Dedifferentiated amniotic fluid mesenchymal stem cell (primary cell): ENCODE data around the gene WASL.
"Not testable (repeated sequence)": the region's sequence is repeated elsewhere in the genome, so short reads cannot be mapped to it uniquely, and the experiment has no call there.

Source experiments
- DNase-seq: peaks from one replicate; pipeline ENCODE4 v3.0.0-alpha.2; 2016; ENCODE audit errors: extremely low spot score

The WASL gene

GRCh38 chr7:123660514-123661354, 88.1 kb downstream of the WASL start:
- no peak for DNase-seq

DNA sequence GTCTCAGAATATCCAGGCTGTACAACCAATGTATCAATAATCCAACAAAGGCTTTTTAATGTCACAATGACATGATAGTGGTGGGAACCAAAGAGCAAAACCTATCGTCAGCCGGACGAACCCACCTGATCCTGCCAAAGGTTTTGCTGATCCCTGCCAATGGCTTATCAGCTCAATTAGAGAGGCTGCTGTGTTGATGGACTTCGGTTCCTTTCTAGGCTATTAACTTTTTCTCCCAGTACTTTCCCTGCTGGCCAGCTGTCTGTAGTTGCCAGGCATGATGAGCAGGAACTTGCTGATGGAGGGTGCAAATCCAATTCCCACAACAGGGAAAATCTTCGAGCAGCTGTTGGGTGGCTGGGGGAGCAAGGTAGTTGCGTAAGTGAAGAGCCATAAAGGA, 90.8 kb downstream of the WASL start:
- no peak for DNase-seq

DNA sequence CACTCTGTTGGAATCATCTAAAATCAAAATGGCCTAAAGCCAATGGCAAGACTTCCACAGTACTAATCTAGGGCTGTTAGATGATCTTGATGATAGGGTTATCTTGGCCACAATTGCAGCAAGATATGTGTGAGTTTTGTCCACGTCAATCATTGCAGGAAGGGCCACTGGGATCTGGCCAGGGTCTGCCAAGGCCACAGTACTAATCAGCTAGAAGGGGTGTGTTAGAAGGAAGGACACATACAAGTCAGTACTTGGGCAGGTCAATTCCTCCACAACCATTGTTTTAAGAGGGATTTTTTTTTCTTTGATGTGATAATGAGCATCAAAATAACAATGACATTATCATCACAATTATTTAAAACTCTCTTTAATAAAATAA, 91.5 kb downstream of the WASL start:
- no peak for DNase-seq

GRCh38 chr7:123656544-123657303, 92.1 kb downstream of the WASL start:
- DNase-seq, result no peak

DNA sequence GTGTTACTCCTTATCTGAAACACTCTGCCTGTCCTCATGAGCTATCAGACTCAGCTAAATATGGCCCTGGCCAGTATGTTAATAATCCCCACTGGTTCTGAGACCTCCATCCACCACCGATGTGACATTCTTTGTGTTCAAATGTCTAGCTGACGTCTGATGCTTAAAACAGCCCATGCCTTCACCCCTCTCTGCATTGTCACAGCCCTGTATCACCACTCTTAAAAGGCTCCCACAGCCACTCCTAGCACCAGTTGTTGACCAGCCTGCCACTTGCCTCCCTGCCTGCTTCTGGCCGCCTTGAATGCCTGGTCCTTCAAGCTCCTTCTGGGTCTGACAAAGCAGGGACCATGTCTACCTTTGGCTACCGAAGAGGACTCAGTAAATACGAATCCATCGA, 93.2 kb downstream of the WASL start, which contains the start of gene LMOD2:
LMOD2 (plus strand) TSS at position 253 of the 400 bp plus-strand sequence; CDS start at position 351, 98 bp downstream.
- no peak for DNase-seq

DNA sequence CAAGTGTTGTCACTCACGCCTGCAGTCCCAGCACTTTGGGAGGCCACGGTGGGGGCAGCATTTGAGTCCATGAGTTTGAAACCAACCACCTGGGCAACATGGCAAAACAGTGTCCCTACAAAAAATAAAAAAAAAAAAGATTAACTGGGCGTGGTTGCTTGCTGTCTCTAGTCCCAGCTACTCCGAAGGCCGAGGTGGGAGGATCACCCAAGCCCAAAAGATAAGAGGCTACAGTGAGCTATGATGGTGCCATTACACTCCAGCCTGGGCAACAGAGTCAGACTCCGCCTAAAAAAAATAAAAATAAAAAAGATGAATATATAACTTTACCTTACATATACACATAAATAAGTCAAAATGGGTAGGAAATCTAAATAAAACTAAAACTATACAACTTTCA, 95.6 kb downstream of the WASL start:
- no peak for DNase-seq

DNA sequence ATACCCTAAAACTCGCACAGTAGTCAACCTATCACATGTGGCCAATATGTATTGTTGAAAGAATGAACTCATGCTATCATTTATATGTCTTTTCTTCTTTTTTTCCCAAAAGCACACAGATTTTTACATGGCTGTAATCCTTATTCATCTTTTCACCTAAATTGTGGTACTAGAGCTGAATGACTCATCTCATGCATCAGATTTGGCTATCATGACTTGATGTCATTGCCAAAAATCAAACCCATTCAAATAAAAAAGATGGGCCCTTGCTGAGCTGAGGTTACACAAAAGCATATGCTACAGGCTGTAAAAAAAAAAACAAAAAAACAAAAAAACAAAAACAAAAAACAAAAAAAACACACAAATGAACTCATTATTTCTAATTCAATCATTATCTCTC, 96.4 kb downstream of the WASL start:
- no peak for DNase-seq

DNA sequence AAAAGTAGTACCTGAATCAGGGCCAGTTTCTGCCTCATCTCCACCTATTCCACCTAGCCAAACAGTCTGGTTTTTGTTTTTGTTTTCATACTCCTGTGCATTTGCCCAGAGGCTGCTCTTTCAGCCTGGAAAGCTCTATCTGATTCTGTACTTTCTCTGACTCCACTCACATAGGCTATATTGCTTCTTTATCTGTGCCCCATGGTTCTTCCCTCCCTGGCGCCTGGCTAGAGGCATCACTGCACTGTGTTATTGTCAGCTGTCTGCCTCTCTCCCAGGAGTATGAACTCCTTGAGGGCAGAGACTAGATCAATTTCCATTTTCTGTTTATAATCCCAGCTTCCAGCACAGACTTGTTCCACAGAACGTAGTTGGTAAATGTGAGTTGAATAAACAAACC, 98.2 kb downstream of the WASL start:
- DNase-seq, result no peak

DNA sequence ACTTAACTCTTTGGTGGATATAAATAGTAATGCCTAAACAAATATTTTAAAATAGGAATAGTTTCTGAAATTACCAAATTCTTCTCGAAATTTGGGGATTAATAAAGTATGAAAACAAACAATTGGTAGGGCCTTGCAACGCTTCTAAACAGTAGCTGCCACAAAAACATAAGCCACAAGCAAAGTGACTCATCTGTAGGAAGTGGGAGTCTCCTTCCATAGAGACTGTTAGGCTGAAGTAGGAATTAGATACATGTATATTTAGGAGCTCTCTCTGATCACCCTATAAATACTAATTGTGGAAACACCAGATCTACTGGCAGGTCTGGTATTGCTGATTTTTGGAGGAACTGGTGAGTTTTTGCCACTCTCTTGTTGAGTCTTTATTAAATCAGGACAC, 98.8 kb downstream of the WASL start:
- DNase-seq, result no peak

GRCh38 chr7:123647106-123647730, 101.6 kb downstream of the WASL start:
- DNase-seq, result no peak

GRCh38 chr7:123645516-123645915, 103.3 kb downstream of the WASL start:
- DNase-seq, result no peak

DNA sequence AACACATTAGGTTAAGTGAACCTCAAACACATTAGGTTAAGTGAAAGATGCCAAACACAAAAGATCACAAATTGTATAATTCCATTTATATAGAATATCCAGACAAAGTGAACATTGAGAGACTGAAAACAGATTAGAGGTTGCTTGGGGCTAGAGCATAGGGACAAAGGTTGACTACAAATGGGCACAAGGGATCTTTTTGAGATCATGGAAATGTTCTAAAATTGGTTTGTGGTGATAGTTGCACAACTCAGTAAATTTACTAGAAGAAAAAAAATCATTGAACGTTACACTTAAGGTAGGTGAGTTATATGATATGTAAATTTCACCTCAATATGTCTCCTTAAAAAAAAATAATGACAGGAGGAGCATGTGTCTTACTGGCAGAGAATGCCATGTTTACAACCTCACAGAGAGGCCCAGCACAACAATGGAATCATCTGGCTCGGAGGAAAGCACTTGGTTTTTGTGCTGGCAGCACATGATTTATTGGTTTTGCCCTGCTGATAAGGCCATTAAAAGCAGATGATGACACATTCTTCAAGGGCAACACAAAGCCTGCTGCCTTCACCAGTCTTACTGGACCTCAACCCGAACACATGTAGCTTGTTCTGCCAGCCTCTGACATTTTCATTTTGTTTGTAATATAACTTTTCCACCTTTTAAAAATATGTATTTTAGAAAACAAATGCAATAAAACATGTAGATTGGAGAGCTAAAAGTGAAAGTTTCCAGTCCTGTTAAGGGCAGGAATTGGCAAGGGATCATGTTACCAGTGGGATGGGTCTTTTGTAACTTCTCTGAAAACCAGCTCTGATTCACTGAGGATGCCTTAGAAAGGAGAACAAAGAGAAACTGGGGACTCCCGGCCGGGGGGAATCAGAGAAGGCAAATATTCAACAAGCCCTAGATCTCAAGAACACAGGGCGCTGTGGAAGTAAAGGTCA, 105.0 kb downstream of the WASL start:
- DNase-seq, result peak; percentile 55

DNA sequence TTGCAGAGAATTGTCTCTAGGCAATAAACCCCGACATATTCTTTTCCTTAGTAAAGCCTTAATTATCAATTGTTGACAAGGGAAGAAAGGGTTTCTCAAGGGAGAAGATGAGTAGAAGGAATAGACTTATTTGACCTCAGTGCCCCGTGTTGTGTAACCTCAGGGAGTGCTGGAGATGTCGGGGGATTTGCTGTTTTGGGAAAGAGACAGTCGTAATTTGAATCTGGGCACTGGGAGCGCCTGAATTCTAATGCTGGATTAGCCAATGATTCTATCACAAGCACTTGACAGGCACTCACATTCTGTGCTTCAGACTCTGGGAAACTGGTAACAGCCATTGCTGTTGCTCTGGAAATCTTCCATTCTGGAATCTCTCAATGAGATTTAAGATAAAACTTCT, 106.9 kb downstream of the WASL start:
- DNase-seq, result no peak

DNA sequence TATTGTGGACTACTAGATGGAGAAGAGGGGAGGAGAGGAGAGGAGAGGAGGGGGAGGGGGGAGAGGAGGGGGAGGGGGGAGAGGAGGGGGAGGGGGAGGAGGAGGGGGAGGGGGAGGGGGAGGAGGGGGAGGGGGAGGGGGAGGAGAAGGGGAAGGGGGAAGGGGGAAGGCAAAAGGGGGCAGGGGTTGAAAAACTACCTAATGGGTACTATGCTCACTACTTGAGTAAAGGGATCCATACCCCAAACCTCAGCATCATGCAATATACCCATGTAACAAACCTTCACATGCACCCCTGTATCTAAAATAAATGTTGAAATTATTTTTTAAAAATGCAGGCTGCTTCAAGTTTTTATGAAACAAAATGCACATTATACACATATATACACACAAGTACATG, 108.2 kb downstream of the WASL start:
- no peak for DNase-seq

DNA sequence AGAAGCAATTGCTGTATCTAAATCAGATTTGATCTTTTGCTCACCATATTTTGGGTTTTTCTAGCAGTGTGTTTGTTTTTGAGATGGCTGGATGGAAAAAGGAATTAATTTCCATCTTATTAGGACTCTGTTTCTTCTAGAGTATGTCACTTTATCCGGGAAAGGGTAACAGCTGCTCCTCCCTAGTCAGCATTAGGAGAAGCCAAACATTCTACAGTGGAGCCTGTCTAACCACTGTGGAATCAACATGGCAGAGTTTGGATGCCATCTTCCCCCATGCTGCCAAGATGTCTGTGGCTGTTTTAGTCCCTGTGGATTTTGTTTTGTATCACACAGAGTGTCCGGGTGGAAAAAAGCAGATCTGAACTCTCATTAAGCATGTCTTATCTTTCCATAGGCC, 109.2 kb downstream of the WASL start:
- DNase-seq, result no peak

DNA sequence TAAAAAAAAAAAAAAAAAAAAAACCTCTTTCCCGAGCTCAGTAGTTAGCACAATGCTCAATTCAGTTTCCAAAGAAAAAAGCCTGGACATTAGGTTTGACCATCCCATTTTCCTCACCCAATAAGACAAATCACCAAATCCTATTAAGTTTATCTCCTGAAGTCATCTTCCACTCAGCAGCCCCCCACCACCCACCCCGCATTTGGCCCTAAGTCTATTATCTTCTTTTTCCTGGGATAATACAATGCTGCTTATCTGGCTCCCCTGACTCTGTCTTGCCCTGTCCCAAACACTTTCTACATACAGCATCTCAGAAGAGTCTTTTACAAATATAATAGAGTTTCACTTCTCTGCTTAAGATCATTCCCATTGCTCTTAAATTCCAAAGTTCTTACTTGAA, 110.9 kb downstream of the WASL start:
- no peak for DNase-seq

DNA sequence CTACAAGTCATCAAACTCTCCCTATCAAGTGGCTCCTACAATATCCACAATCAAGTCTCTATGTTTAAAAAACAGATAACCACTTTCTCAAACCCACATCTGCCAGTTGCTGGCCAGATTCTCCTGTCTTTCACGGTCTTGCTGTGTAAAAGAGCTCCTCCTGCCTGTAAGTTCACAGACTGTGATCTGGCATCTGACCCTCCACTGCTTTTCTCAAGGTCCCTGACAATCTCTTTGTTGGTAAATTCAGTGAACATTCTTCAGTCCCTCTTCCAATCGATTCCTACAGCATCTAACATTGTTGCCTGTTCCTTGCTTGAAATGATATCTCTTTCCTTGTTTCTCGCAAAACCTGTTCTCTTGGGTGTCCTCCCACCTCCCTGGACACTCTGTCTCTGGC, 111.6 kb downstream of the WASL start:
- no peak for DNase-seq

- DNase-seq, result peak; percentile 54
Observed at GRCh38 chr7:123635551-123636359, 113.0 kb downstream of the WASL start.

DNA sequence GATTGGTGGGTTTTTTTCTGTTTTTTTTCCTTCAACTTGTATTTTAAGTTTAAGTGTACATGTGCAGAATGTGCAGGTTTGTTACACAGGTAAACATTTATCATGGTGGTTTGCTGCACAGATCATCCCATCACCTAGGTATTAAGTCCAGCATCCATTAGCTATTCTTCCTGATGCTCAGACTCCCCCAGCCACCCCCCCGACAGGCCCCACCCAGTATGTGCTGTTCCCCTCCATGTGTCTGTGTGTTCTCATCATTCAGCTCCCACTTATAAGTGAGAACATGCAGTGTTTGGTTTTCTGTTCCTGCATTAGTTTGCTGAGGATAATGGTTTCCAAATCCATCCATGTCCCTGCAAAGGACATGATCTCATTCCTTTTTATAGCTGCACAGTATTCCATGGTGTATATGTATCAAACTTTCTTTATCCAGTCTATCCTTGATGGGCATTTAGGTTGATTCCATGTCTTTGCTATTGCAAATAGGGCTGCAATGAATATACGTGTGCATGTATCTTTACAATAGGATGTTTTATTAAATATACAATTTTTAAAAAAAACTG, 114.7 kb downstream of the WASL start:
- DNase-seq, result not testable (repeated sequence)

DNA sequence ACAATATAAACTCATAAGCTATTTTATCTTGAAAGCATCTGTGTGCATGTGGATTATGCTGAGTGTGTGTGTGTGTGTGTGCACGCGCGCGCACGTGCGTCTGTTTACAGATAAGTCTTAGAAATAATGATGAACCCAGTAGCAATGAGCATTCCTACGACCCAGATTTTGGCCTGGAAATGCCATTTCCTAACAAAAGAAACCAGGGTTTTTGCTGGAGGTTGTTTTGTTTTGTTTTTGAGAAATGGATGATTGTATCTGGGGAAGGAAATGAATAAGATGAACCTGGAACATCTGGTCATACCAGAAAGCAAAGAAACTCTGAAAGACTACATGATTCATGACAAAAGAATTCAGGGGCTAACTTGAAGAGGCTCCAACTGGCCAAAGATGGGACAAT, 115.2 kb downstream of the WASL start:
- DNase-seq, result peak; percentile 34
